HG03439 (cell line): ENCODE results near the gene KCNMA1.
"Not testable (repeated sequence)": the region's sequence is repeated elsewhere in the genome, so short reads cannot be mapped to it uniquely, and the experiment has no call there.

ENCODE experiments used
- ATAC-seq: cut with Tn5 transposase; IDR thresholded peaks from one replicate; pipeline ENCODE4 v1.9.1; 2021; ENCODE audit warnings: mild to moderate bottlenecking, moderate library complexity; ENCODE audit not compliant: unreplicated experiment

Gene KCNMA1

GRCh38 chr10:77608281-77608680 lies 29.3 kb downstream of the KCNMA1 start:
- no peak for ATAC-seq

- no peak for ATAC-seq
Observed at GRCh38 chr10:77606751-77607150, 30.9 kb downstream of the KCNMA1 start.

GRCh38 chr10:77605466-77605865 lies 32.1 kb downstream of the KCNMA1 start:
- ATAC-seq, result no peak

- ATAC-seq, result no peak
Observed at GRCh38 chr10:77604941-77605351, 32.7 kb downstream of the KCNMA1 start.

- ATAC-seq, result no peak
Observed at GRCh38 chr10:77604063-77604462, 33.5 kb downstream of the KCNMA1 start.

GRCh38 chr10:77603534-77603927 lies 34.1 kb downstream of the KCNMA1 start:
- no peak for ATAC-seq

- ATAC-seq, result no peak
Observed at GRCh38 chr10:77602913-77603533, 34.6 kb downstream of the KCNMA1 start.

- ATAC-seq, result no peak
Observed at GRCh38 chr10:77602231-77602912, 35.2 kb downstream of the KCNMA1 start.

DNA sequence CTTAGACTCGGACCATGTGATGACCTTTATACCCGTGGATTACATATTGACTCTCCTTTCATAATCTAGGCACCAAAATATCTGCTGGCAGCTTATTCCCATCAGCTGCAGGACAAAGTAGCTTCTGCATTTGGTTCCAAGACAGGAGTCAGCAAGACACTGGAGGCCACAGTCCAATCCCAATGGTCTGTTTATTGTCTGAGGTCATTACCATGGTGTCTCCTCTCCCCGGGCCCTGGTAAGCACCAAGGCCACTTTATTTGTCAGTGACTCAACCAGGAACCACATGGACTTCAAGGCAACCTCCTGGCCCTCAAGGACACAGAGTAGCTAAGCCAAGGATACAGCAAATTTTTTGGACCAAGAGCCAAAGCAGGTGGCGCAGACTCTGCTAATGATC lies 36.1 kb downstream of the KCNMA1 start:
- no peak for ATAC-seq

GRCh38 chr10:77600640-77601039 lies 37.0 kb downstream of the KCNMA1 start:
- no peak for ATAC-seq

DNA sequence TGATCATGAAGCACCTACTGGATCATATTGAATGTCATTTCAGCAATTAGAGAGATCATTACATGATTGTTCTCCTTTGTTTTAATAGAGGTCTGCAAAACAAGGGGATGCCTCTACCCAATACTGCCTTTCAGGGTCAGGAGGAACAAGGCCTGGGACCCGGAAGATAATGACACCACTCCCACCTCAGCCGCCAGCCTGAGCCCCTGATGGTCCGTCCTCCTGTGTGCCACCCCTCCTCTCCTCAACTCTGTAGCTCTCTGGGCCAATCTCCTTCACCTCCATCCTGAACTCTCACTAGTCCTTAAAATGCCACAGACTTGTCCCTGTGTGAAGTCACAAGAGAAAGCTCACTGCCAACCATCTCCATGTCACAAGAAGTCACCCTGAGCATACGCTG lies 38.0 kb downstream of the KCNMA1 start:
- no peak for ATAC-seq

- no peak for ATAC-seq
Observed at GRCh38 chr10:77598606-77599005, 39.0 kb downstream of the KCNMA1 start.

DNA sequence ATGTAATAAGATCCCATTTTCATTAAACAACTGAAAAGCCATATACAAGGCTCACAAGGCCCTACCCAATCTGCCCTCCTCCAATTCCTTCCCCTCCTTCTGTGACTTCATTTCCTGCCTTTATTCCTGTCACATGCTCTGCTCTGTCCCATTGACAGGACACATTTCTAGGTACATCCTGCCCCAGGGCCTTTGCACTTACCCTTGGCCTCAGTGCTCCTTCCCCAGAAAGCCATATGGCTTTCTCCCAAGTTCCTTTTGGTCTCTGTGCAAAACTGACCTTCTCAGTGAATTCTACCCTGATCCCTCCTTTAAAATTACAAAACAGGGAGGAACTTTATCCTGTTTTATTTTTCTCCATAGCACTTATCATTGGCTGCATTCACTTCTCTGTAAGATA lies 40.0 kb downstream of the KCNMA1 start:
- ATAC-seq, result no peak

- ATAC-seq, result no peak
Observed at GRCh38 chr10:77594471-77594783, 43.2 kb downstream of the KCNMA1 start.

GRCh38 chr10:77593771-77594470 lies 43.7 kb downstream of the KCNMA1 start:
- no peak for ATAC-seq

DNA sequence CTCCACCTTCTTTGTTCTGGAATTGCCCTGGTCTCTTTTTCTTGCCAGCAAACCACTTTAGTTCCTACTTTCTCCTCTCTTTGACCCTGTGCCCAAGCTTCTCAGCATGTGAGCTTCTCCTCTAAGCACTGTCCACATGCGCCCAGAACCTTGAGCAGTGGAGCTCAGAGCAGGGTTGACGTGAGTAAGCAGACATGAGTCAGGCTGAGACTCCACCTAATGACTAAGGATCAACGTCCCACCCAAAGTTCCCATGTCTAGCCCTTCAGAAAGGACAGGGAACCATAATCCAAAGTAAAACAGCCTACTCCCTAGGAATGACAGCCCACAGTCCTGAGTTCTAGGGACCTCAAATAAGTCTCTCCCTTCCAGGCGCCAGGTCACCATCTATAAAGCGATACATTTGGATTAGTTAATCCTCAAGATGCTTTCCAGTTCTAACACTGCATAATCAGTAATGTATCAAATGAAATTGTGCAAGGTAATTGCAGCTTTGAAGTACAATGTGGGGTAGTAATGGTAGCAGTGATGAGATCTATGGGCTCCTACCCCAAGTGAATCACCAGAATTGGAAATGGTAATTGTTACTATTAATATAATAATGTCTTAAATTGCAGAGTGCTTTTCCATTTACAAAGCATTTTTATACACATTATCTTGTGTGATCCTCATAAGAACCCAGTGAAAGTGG lies 44.5 kb downstream of the KCNMA1 start:
- no peak for ATAC-seq

DNA sequence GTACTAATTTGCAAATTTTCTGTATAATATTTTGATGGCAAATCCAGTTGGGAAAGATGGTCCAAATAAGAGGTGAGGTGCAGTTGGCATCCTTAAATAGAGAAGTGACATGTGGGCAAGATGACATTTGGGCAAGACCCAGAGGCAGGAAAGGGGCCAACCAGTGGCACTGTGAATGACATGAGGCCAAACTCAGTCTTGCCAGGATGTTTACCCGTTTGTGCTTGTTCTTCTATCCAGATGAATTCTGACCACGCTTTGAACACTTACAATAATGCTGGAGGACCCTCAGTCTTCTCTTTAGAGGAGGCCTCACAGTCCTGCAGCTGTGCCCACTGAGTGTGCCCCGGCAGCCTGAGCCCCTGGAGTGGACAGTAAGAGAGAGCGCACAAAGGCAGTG lies 45.1 kb downstream of the KCNMA1 start:
- ATAC-seq, result no peak

DNA sequence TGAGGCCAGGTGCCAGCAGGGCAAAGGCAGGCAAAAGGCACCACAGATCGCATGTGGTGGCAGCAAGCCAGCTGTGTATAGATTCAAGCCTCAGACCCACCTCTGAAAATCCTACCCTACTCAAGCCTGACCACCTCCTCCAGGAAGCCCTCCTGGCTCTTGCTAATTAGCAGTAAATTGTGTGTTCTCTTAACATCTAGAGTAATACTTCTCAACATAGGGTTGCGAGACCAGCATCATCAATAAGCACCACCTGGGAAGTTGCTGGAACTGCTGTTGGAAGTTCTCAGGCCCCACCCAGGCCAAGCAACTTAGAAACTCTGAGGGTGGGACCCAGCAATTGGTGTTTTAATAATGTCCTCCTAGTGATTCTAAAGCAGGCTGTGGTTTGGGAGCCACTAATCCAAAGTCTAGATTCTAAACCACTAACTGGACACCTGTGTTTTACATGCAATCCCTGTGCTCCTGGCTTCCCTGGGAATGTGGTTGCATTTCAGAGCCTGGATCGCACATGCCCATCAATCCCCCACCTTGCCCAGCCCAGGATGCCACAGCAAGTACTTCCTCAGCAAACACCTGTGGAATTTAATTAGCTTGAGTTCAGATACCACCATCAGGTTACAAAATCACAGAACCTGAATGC lies 46.2 kb downstream of the KCNMA1 start:
- ATAC-seq, result no peak

GRCh38 chr10:77590344-77591237 lies 47.0 kb downstream of the KCNMA1 start:
- no peak for ATAC-seq

GRCh38 chr10:77589703-77590102 lies 47.9 kb downstream of the KCNMA1 start:
- not testable (repeated sequence) for ATAC-seq
